Measurements from ENCODE around the gene SLC7A7.
"Not testable (repeated sequence)": the region's sequence is repeated elsewhere in the genome, so short reads cannot be mapped to it uniquely, and the experiment has no call there.

The SLC7A7 gene

DNA sequence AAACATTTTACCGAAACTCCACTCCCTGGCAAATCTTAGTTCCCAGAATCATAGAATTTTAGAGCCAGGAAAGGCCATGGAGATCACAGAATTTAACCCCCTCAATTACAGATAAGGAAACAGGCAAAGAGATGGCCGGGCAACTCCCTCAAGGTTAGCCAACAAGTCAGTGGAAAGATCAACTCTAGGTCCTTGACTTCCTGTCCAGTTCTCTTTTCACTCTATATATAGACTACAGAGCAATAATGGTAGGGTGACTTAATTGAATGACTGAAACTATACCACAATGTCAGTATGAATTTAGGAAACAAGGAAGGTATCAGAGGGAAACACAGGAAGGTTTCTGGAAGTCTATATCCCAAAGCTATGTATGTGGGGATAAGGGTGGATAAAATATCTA, 37.2 kb downstream of the SLC7A7 start:
- Histone ChIP-seq H3K4me3 (no peak overlapping the region), H3K27ac (no peak overlapping the region), H3K9me3 (no peaks in the 10 kb centered on the region), H3K4me1 (no peaks in the 10 kb centered on the region), H3K27me3 (no peaks in the 10 kb centered on the region), H3K36me3 (peaks cover 9 to 22% (median 12%) of the 10 kb centered on the region in 3 donors)
- no peak for DNase-seq
- TF ChIP-seq, protein P1, sequence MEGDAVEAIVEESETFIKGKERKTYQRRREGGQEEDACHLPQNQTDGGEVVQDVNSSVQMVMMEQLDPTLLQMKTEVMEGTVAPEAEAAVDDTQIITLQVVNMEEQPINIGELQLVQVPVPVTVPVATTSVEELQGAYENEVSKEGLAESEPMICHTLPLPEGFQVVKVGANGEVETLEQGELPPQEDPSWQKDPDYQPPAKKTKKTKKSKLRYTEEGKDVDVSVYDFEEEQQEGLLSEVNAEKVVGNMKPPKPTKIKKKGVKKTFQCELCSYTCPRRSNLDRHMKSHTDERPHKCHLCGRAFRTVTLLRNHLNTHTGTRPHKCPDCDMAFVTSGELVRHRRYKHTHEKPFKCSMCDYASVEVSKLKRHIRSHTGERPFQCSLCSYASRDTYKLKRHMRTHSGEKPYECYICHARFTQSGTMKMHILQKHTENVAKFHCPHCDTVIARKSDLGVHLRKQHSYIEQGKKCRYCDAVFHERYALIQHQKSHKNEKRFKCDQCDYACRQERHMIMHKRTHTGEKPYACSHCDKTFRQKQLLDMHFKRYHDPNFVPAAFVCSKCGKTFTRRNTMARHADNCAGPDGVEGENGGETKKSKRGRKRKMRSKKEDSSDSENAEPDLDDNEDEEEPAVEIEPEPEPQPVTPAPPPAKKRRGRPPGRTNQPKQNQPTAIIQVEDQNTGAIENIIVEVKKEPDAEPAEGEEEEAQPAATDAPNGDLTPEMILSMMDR (IDR thresholded peaks at IDR 0.05): no peak
- intact Hi-C loops (cut with DNase I; ENCODE audit: low total_unique reads): no loop called here

DNA sequence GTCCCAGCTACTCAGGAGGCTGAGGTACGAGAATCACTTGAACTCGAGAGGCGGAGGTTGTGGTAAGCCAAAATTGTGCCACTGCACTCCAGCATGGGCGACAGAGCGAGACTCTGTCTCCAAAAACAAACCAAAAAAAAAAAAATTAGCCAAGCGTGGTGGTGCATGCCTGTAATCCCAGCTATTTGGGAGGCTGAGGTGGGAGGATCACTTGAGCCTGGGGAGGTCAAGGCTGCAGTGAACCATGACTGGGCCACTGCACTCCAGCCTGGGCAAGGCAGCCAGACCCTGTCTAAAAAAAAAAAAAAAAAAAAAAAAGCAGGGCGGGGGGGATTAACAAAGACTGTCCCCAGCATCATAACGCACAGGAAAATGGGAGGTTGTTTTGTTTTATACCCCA, 38.4 kb downstream of the SLC7A7 start:
- peaks cover 19 to 32% (median 22%) of the 10 kb centered on the region in 3 donors for H3K36me3 ChIP-seq
- H3K9me3 ChIP-seq; DNase-seq; H3K4me1 ChIP-seq; intact Hi-C loops (cut with DNase I; ENCODE audit: low total_unique reads); H3K27me3 ChIP-seq; H3K4me3 ChIP-seq; H3K27ac ChIP-seq: not testable (repeated sequence)

DNA sequence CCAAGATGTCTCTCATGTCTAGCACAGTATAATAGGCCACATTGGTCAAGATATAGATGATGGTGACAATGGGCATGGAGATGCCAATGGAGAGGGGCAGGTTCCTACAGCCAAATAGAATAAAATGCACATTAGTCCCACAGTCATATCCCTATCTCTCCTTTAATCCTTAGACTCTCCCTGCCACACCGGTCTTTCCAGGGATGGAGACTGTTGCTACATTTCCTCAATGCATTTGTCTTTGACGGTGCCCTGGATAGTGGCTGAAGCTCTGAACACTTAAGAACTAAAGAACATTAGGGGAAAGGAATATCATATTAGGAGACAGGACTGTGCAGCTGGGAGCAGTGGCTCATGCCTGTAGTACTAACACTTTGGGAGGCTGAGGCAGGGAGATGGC, 39.0 kb downstream of the SLC7A7 start:
- Histone ChIP-seq H3K36me3 (peaks cover 25 to 38% (median 28%) of the 10 kb centered on the region in 3 donors), H3K4me1 (no peaks in the 10 kb centered on the region), H3K27ac (no peak overlapping the region), H3K4me3 (no peak overlapping the region), H3K27me3 (no peaks in the 10 kb centered on the region), H3K9me3 (no peaks in the 10 kb centered on the region)
- intact Hi-C loops (cut with DNase I; ENCODE audit: low total_unique reads): no loop called here
- TF ChIP-seq, protein P1 (IDR thresholded peaks at IDR 0.05): no peak
- DNase-seq: no peak

DNA sequence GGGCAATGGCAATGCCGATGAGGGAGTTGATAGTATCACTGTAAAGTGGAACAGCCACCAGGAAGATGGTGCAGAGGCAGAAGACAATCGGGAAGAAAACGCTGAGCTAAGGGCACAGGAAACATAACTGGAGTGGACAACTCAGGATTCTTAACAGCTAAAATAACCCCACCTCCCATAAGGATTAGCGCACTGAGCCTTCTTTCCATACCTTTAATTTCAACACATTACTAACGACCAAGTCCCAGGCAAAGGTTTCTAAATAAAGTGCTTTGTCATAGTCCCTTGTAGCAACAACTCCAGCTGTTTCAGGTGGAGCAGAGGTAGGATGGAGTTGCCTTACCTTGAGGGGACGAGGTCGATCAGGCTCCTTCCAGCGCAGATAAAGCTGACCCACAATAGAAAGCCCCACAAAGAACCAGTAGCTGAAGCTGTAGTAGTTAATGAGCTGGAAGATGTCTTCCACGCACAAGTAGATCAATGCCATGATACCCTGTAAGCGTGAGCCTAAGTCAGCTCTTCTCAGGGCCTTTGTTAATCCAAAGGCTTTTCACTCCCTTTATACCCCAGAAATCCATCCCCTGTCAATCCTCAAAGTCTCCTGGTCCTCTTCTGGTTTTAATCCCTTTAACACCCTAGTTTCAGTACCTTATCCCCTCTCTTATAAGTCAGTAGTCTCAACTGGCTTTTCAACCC, 41.1 kb downstream of the SLC7A7 start:
- H3K9me3 ChIP-seq: no peaks in the 10 kb centered on the region
- TF ChIP-seq, protein P1 (IDR thresholded peaks at IDR 0.05): no peak
- peaks cover 46 to 59% (median 49%) of the 10 kb centered on the region in 3 donors for H3K36me3 ChIP-seq
- intact Hi-C loops (cut with DNase I; ENCODE audit: low total_unique reads): no loop called here
- no peaks in the 10 kb centered on the region for H3K27me3 ChIP-seq
- no peak for DNase-seq
- H3K4me3 ChIP-seq: no peak overlapping the region
- H3K4me1 ChIP-seq: no peaks in the 10 kb centered on the region
- H3K27ac ChIP-seq: no peak overlapping the region

DNA sequence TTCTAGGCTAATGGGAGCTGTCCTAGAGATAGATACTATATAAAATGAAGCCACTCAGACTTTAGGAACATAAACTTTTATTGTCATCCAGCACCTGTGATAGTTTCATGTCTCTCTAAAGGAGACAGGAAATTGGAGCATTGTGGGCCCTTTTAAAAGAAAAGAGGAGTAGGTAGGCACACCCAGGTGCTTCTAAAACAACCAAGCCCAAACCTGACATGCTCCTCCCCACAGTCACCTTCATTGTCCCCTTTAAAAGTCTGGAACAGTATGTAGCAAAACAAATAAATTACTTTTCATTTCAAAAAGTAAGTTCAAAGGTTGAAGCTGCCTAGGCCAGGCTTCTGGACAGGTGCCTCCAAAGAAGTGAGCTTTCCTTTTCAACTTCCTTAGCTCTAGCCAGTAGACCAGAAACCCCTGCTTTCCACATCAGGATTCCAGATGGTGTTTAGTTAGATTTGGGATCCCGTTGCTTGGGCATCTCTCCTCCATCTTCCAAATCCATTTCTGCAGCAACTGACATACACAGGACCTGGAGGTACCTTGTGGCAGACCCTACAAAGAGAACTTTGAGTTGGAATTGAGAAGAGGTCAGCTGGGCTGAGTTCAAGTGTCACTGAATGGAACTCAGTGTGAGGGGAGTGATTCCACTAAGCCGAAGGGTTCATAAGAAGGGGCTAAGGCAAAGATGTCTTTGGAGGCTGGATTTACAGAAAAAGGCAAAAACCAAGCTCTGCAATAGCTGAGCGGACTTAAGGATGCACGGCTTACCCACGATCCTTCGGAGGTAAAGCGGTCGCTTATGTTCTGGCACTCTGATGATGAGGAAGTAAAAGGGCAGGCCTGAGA, 41.8 kb downstream of the SLC7A7 start:
- Histone ChIP-seq H3K27ac (no peak overlapping the region), H3K36me3 (peaks cover 53 to 66% (median 56%) of the 10 kb centered on the region in 3 donors), H3K27me3 (no peaks in the 10 kb centered on the region), H3K4me1 (peaks cover 0 to under 1% (median 0%) of the 10 kb centered on the region in 4 donors), H3K4me3 (no peak overlapping the region), H3K9me3 (no peaks in the 10 kb centered on the region)
- intact Hi-C loops (cut with DNase I; ENCODE audit: low total_unique reads): no loop called here
- TF ChIP-seq, protein P1 (IDR thresholded peaks at IDR 0.05): no peak
- DNase-seq: no peak

DNA sequence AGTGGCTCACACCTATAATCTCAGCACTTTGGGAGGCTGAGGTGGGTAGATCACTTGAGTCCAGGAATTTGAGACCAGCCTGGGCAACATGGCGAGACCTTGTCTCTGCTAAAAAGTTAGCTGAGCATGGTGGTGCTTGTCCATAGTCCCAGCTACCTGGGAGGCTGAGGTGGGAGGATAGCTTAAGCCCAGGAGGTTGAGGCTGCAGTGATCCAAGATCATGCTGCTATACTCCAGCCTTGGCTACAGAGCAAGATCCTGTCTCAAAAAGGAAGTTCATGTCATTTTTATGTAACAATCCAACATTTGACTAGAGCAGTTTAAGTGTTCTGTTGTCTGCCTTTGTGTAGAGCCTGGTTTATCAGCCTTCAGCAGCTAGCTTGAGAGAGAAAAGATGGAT, 42.5 kb downstream of the SLC7A7 start:
- H3K9me3 ChIP-seq: no peaks in the 10 kb centered on the region
- no peak overlapping the region for H3K27ac ChIP-seq
- no peak for DNase-seq
- no peak overlapping the region for H3K4me3 ChIP-seq
- peaks cover 0 to 8% (median 4%) of the 10 kb centered on the region in 4 donors for H3K4me1 ChIP-seq
- TF ChIP-seq, protein P1 (IDR thresholded peaks at IDR 0.05): no peak
- intact Hi-C loops (cut with DNase I; ENCODE audit: low total_unique reads): no loop called here
- H3K36me3 ChIP-seq: peaks cover 53 to 71% (median 57%) of the 10 kb centered on the region in 3 donors
- H3K27me3 ChIP-seq: no peaks in the 10 kb centered on the region
